ENCODE data around the gene STX18. TPM values are rescaled to one million over a fixed set of nuclear protein-coding genes. Genes with fewer than 3 reads are reported as not detected.

Gene STX18
- polyA plus RNA-seq, 4 donors = 24.2 to 55.0 (median 38.7) TPM

DNA sequence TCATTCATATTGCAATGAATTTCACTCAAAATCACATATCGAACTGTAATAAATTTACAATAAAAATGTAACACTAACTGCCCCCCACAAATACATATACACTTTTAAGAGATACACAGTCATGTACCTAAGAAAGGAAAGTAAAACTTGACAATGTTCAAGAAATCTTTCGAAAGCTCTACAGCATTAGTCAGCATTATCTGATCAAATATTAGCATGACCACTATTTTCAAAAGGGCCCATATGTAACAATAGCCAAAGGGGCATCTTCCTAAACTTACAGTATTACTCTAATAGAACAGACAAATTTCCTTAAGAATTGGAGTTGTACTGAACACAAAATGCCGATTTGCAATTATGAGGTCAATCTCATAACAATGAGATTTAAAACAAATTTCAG, 51.8 kb downstream of the STX18 start:
- Histone ChIP-seq H3K36me3 (ENCODE audit: control insufficient read depth in 3 of 3, insufficient read depth in 2 of 3, low read depth in 1 of 3, low read length in 3 of 3) (peaks cover 0 to 2% (median 0%) of the 10 kb centered on the region in 3 donors), H3K27me3 (ENCODE audit: control insufficient read depth in 3 of 3, insufficient read depth in 3 of 3, low read length in 3 of 3) (no peaks in the 10 kb centered on the region), H3K27ac (ENCODE audit: low read depth in 1 of 3, low read length in 2 of 3) (no peak overlapping the region), H3K9me3 (ENCODE audit: control insufficient read depth in 2 of 2, insufficient read depth in 1 of 2, low read depth in 1 of 2, low read length in 1 of 2) (no peaks in the 10 kb centered on the region), H3K4me3 (ENCODE audit: low read depth in 1 of 3, low read length in 3 of 3) (no peak overlapping the region), H3K4me1 (ENCODE audit: control insufficient read depth in 3 of 3, insufficient read depth in 2 of 3, low read depth in 1 of 3, low read length in 2 of 3) (peaks cover 0 to under 1% (median 0%) of the 10 kb centered on the region in 3 donors)
- DNase-seq (no peak), FAIRE-seq (peak; percentile 39)
- WGBS, 3 donors = 76 to 89% (median 79%) methylated on average over 3 of the region's 3 CpGs

DNA sequence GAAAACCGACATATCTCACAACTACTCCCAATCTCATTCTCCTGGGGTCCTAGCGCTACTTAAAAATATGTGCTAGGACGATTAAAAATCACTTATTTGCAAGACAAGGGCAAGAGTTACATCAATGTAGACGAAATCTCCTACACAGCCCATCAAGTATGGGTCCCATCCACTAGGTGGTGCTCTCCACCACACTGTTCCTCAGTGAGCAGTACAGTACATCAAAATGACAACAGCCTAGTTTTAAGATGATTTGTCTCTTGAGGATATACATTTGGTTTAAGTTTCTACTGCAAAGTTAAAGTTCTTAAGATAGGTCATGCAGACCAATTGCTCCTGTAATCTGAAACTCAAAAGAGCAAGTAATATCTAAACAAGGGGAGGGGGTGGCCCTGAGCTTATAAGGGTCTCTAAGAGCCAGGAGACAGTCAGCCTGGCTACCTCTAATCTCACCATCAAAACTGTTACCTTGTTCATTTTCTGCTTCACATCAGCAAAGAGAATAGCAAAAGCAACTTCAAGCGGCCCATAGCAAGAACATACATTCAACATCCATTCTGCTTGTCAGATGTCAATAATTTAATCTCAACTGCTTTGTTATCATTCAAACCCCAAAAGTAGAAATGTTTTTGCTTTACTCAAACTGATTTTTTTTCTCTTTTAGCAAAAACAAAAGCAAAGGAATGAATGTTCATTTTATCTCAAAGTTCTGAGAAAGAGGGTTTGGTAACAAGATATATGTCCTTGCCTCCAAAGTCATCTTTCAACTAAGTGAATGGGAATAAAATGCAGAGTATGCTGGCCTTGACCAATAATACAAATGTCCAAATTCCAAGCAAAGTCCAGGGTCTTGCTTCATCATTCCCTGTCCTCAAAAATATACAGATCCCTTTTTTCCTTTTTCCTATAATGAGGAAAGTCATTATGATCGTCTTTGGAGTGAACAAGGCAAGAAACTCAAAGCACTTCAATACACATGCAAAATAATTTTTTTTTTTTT, 53.1 kb downstream of the STX18 start:
- no peak overlapping the region for H3K4me3 ChIP-seq (ENCODE audit: low read depth in 1 of 3, low read length in 3 of 3)
- DNase-seq (peak; percentile 77 to 79), FAIRE-seq (peak; percentile 39)
- H3K36me3 ChIP-seq (ENCODE audit: control insufficient read depth in 3 of 3, insufficient read depth in 2 of 3, low read depth in 1 of 3, low read length in 3 of 3) = no peaks in the 10 kb centered on the region
- 35 to 39% (median 36%) methylated on average over 6 of the region's 6 CpGs for WGBS, 3 donors
- H3K4me1 ChIP-seq (ENCODE audit: control insufficient read depth in 3 of 3, insufficient read depth in 2 of 3, low read depth in 1 of 3, low read length in 2 of 3) = no peaks in the 10 kb centered on the region
- no peaks in the 10 kb centered on the region for H3K27me3 ChIP-seq (ENCODE audit: control insufficient read depth in 3 of 3, insufficient read depth in 3 of 3, low read length in 3 of 3)
- no peak overlapping the region for H3K27ac ChIP-seq (ENCODE audit: low read depth in 1 of 3, low read length in 2 of 3)
- H3K9me3 ChIP-seq (ENCODE audit: control insufficient read depth in 2 of 2, insufficient read depth in 1 of 2, low read depth in 1 of 2, low read length in 1 of 2) = no peaks in the 10 kb centered on the region

DNA sequence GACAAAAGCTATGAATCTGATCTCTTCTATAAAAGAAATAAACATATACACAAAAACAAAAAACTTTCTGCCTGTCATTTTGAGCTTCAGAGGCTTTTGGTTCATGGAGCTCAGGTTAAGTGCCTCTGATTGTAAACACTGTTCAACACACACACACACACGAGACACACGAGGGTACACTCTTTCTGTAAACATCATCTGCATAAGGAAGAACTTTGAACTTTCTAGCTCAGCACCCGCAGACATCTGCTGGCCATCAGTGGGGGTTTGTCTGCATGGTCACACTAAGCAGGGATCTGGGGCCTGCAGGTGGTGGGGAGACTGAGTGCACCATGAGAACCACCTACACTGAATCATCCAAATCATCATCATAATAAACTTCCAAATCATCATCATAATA, 54.9 kb downstream of the STX18 start:
- H3K36me3 ChIP-seq (ENCODE audit: control insufficient read depth in 3 of 3, insufficient read depth in 2 of 3, low read depth in 1 of 3, low read length in 3 of 3) = no peaks in the 10 kb centered on the region
- DNase-seq = peak in 1 of 2 donors; percentile 23
- no peak for FAIRE-seq
- WGBS, 3 donors = 10 to 52% (median 30%) methylated on average over 3 of the region's 3 CpGs
- no peaks in the 10 kb centered on the region for H3K4me1 ChIP-seq (ENCODE audit: control insufficient read depth in 3 of 3, insufficient read depth in 2 of 3, low read depth in 1 of 3, low read length in 2 of 3)
- no peak overlapping the region for H3K27ac ChIP-seq (ENCODE audit: low read depth in 1 of 3, low read length in 2 of 3)
- no peak overlapping the region for H3K4me3 ChIP-seq (ENCODE audit: low read depth in 1 of 3, low read length in 3 of 3)
- no peaks in the 10 kb centered on the region for H3K27me3 ChIP-seq (ENCODE audit: control insufficient read depth in 3 of 3, insufficient read depth in 3 of 3, low read length in 3 of 3)
- H3K9me3 ChIP-seq (ENCODE audit: control insufficient read depth in 2 of 2, insufficient read depth in 1 of 2, low read depth in 1 of 2, low read length in 1 of 2) = no peaks in the 10 kb centered on the region

DNA sequence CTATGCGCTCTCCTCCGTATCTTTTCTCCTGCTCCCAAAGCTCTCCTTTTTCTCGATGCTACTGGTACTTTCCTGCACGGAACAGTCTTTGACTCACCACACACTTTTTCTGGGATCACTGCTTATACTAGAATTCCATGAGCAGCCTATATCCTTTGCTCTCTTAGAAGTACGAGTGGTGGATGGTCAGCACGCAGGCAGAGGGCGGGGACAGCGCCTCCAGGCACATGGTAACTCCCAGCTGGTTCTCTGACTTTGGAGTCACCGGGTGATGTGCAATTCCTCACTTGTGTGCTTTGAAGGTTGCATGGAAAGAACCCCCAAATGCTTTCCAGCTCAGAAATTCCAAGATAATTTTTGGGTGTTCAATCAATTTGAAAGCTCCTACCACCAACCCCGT, 56.0 kb downstream of the STX18 start:
- Histone ChIP-seq H3K9me3 (ENCODE audit: control insufficient read depth in 2 of 2, insufficient read depth in 1 of 2, low read depth in 1 of 2, low read length in 1 of 2) (no peaks in the 10 kb centered on the region), H3K36me3 (ENCODE audit: control insufficient read depth in 3 of 3, insufficient read depth in 2 of 3, low read depth in 1 of 3, low read length in 3 of 3) (no peaks in the 10 kb centered on the region), H3K4me1 (ENCODE audit: control insufficient read depth in 3 of 3, insufficient read depth in 2 of 3, low read depth in 1 of 3, low read length in 2 of 3) (no peaks in the 10 kb centered on the region), H3K27me3 (ENCODE audit: control insufficient read depth in 3 of 3, insufficient read depth in 3 of 3, low read length in 3 of 3) (no peaks in the 10 kb centered on the region), H3K27ac (ENCODE audit: low read depth in 1 of 3, low read length in 2 of 3) (no peak overlapping the region), H3K4me3 (ENCODE audit: low read depth in 1 of 3, low read length in 3 of 3) (no peak overlapping the region)
- FAIRE-seq (no peak), DNase-seq (no peak)
- WGBS, 3 donors = 91 to 95% (median 93%) methylated on average over 10 of the region's 10 CpGs

DNA sequence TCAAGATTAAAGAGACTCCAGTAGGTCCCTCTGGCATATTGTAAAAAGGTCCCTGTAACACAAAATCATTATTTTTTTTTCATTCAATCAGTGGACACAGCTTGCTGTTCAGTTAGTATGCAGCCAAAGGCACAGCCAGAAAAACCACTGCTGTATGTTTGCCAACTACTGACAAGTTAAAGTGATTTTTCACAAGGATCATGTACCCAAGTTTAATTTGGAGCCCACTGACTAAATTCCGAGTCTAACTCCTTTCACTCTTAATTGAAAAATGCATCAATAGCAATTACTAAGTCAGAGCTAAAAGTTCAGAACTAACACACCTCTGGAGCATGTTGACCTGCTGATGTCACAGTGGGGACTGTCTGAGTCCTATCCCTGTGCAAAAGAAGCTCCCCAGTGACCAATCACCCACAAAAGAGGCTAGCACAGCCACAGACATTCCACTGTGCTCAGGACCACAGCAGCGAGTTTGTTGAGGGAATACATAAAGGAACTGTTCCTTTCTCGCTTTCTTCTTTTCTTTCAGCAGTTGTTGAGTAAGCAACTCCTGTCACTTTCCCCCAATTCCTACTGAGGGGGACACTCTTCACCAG, 60.4 kb downstream of the STX18 start:
- H3K4me3 ChIP-seq (ENCODE audit: low read depth in 1 of 3, low read length in 3 of 3) = no peak overlapping the region
- H3K27me3 ChIP-seq (ENCODE audit: control insufficient read depth in 3 of 3, insufficient read depth in 3 of 3, low read length in 3 of 3) = no peaks in the 10 kb centered on the region
- H3K4me1 ChIP-seq (ENCODE audit: control insufficient read depth in 3 of 3, insufficient read depth in 2 of 3, low read depth in 1 of 3, low read length in 2 of 3) = peaks cover 0 to 6% (median 3%) of the 10 kb centered on the region in 3 donors
- H3K27ac ChIP-seq (ENCODE audit: low read depth in 1 of 3, low read length in 2 of 3) = no peak overlapping the region
- FAIRE-seq (no peak), DNase-seq (no peak)
- peaks cover 0 to 3% (median 0%) of the 10 kb centered on the region in 3 donors for H3K36me3 ChIP-seq (ENCODE audit: control insufficient read depth in 3 of 3, insufficient read depth in 2 of 3, low read depth in 1 of 3, low read length in 3 of 3)
- WGBS, 3 donors = 79 to 89% (median 89%) methylated on average over 3 of the region's 3 CpGs
- no peaks in the 10 kb centered on the region for H3K9me3 ChIP-seq (ENCODE audit: control insufficient read depth in 2 of 2, insufficient read depth in 1 of 2, low read depth in 1 of 2, low read length in 1 of 2)

DNA sequence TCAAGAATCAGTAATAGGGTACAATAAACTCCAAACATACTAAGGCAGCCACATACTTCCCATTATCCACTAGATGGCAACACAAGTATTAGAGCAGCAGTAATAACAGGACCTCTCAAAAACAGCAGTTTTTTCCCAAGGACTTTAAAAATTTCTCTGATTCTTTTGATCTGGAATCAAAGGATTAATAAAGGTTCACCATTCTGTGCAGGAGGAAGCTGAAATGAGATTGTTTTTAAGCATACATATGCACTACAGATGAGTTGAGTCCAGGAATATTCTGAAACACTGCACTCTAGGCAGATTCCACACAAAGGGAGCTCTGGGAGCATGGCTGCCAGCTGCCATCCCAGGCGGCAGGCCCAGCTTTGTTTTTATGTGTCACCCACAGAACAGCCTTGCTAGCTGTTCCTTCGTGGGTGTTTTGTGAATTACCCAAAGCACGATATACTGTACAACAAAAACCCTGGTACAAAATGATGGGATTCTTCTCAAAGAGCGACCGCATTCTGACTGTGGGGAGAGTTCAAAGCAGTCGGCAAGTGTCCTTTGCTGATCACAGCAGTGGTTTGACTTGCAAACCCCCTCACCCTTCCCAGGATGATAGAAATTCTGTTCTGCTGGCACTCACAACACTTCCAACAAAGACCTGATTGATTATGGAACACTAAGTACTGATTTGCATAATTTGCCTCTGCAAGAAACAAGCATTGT, 61.0 kb downstream of the STX18 start:
- no peak overlapping the region for H3K27ac ChIP-seq (ENCODE audit: low read depth in 1 of 3, low read length in 2 of 3)
- H3K9me3 ChIP-seq (ENCODE audit: control insufficient read depth in 2 of 2, insufficient read depth in 1 of 2, low read depth in 1 of 2, low read length in 1 of 2) = no peaks in the 10 kb centered on the region
- 77 to 79% (median 78%) methylated on average over 6 of the region's 6 CpGs for WGBS, 3 donors
- FAIRE-seq (no peak), DNase-seq (no peak)
- peaks cover 0 to 3% (median 0%) of the 10 kb centered on the region in 3 donors for H3K36me3 ChIP-seq (ENCODE audit: control insufficient read depth in 3 of 3, insufficient read depth in 2 of 3, low read depth in 1 of 3, low read length in 3 of 3)
- peaks cover 0 to 6% (median 3%) of the 10 kb centered on the region in 3 donors for H3K4me1 ChIP-seq (ENCODE audit: control insufficient read depth in 3 of 3, insufficient read depth in 2 of 3, low read depth in 1 of 3, low read length in 2 of 3)
- H3K4me3 ChIP-seq (ENCODE audit: low read depth in 1 of 3, low read length in 3 of 3) = no peak overlapping the region
- no peaks in the 10 kb centered on the region for H3K27me3 ChIP-seq (ENCODE audit: control insufficient read depth in 3 of 3, insufficient read depth in 3 of 3, low read length in 3 of 3)

DNA sequence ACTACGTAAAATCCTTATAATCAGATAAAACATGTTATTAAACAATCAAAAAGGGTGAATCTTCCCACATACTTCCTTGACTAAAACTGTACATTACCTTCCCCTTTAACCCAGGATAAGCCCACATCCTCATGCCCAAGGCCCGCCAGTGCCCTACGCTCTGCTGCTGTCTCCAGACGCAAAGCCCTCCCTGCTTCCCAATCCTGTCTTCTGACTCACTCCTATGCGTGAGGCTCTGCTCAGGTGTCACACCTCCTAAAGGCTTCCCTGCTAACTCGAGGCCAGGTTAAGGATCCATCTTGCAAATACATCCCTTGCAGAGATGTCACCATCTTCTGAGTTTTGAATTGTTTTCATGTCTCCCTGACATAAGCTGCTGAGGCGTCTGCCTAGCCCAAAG, 61.6 kb downstream of the STX18 start:
- no peak for DNase-seq
- H3K4me1 ChIP-seq (ENCODE audit: control insufficient read depth in 3 of 3, insufficient read depth in 2 of 3, low read depth in 1 of 3, low read length in 2 of 3) = peaks cover 0 to 6% (median 3%) of the 10 kb centered on the region in 3 donors
- H3K4me3 ChIP-seq (ENCODE audit: low read depth in 1 of 3, low read length in 3 of 3) = no peak overlapping the region
- FAIRE-seq = no peak
- no peaks in the 10 kb centered on the region for H3K9me3 ChIP-seq (ENCODE audit: control insufficient read depth in 2 of 2, insufficient read depth in 1 of 2, low read depth in 1 of 2, low read length in 1 of 2)
- H3K27me3 ChIP-seq (ENCODE audit: control insufficient read depth in 3 of 3, insufficient read depth in 3 of 3, low read length in 3 of 3) = no peaks in the 10 kb centered on the region
- WGBS, 3 donors = 85 to 89% (median 86%) methylated on average over 7 of the region's 7 CpGs
- peaks cover 0 to 3% (median 0%) of the 10 kb centered on the region in 3 donors for H3K36me3 ChIP-seq (ENCODE audit: control insufficient read depth in 3 of 3, insufficient read depth in 2 of 3, low read depth in 1 of 3, low read length in 3 of 3)
- H3K27ac ChIP-seq (ENCODE audit: low read depth in 1 of 3, low read length in 2 of 3) = no peak overlapping the region

DNA sequence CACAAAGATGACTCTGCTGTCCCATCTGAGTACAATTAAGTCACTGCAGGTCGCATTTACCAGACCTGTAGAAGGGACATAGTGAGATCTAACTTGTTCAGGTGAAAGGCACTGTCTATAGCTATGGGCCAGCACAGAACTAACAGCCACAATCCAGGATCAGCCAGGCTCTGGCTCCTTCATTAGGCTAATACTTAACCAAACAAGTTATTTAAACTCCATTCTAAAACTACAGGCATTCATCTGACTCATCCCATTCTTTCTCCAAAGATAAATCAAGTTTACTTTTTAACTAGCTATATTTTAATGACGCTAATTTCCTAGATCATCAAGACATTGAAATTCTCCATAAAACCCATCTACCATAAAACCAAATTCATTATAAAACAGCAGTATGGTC, 62.5 kb downstream of the STX18 start:
- WGBS, 3 donors = 71 to 89% (median 83%) methylated on average over 2 of the region's 2 CpGs
- Histone ChIP-seq H3K4me1 (ENCODE audit: control insufficient read depth in 3 of 3, insufficient read depth in 2 of 3, low read depth in 1 of 3, low read length in 2 of 3) (peaks cover 0 to 6% (median 3%) of the 10 kb centered on the region in 3 donors), H3K27me3 (ENCODE audit: control insufficient read depth in 3 of 3, insufficient read depth in 3 of 3, low read length in 3 of 3) (no peaks in the 10 kb centered on the region), H3K27ac (ENCODE audit: low read depth in 1 of 3, low read length in 2 of 3) (no peak overlapping the region), H3K4me3 (ENCODE audit: low read depth in 1 of 3, low read length in 3 of 3) (no peak overlapping the region), H3K36me3 (ENCODE audit: control insufficient read depth in 3 of 3, insufficient read depth in 2 of 3, low read depth in 1 of 3, low read length in 3 of 3) (peaks cover 0 to 3% (median 0%) of the 10 kb centered on the region in 3 donors), H3K9me3 (ENCODE audit: control insufficient read depth in 2 of 2, insufficient read depth in 1 of 2, low read depth in 1 of 2, low read length in 1 of 2) (no peaks in the 10 kb centered on the region)
- DNase-seq = no peak
- FAIRE-seq = no peak
